Neural cell (in vitro differentiated cells): ENCODE data around the gene LRFN3. TPM values are rescaled to one million over a fixed set of nuclear protein-coding genes. Genes with fewer than 3 reads are reported as not detected.

Experiments used
- polyA plus RNA-seq: library from polyadenylated mRNA; depleted of rRNA; stranded (reverse); fragments of >200 nt; gene quantifications from 2 replicates; pipeline ENCODE4 v1.2.3, GENCODE V29; 2014
- small RNA-seq, 3 experiments: library from RNA; depleted of rRNA; stranded (forward); fragments of <200 nt; gene quantifications; one replicate each; pipeline ENCODE3, GENCODE V24; 2012

The LRFN3 gene
- polyA plus RNA-seq, 1 donor from 2014 or later, result 11.1 TPM

Small RNA genes lying within 50 kb of the gene (small RNA-seq; reads per million reads assigned to genes)
- 0 reads per million in 3 experiments for gene AF038458.1

Other genes starting within 250 kb of the LRFN3 start
- not detected in 2 replicates for gene ZBTB32, start 231.8 kb upstream of the LRFN3 start, polyA plus RNA-seq
- gene KMT2B, start 218.4 kb upstream of the LRFN3 start, polyA plus RNA-seq, result 9.0 and 15.8 TPM in 2 replicates
- 4.6 and 7.2 TPM in 2 replicates for gene IGFLR1, start 193.9 kb upstream of the LRFN3 start, polyA plus RNA-seq
- 54.7 and 57.0 TPM in 2 replicates for gene U2AF1L4, start 191.0 kb upstream of the LRFN3 start, polyA plus RNA-seq
- gene PSENEN, start 190.7 kb upstream of the LRFN3 start, polyA plus RNA-seq, result 46.2 and 46.7 TPM in 2 replicates
- gene LIN37, start 187.8 kb upstream of the LRFN3 start, polyA plus RNA-seq, result 25.7 and 37.2 TPM in 2 replicates
- not detected in 2 replicates for gene HSPB6, start 179.3 kb upstream of the LRFN3 start, polyA plus RNA-seq
- 1.2 and 1.5 TPM in 2 replicates for gene PROSER3, start 178.2 kb upstream of the LRFN3 start, polyA plus RNA-seq
- gene ARHGAP33, start 160.8 kb upstream of the LRFN3 start, polyA plus RNA-seq, result 20.5 and 46.0 TPM in 2 replicates
- gene PRODH2, start 123.5 kb upstream of the LRFN3 start, polyA plus RNA-seq, result not detected in 2 replicates
- gene NPHS1, start 83.9 kb upstream of the LRFN3 start, polyA plus RNA-seq, result 0.05 and 2.8 TPM in 2 replicates
- gene KIRREL2, start 79.5 kb upstream of the LRFN3 start, polyA plus RNA-seq, result 0.79 and 2.1 TPM in 2 replicates
- 390 and 407 TPM in 2 replicates for gene APLP1, start 67.8 kb upstream of the LRFN3 start, polyA plus RNA-seq
- gene NFKBID, start 35.8 kb upstream of the LRFN3 start, polyA plus RNA-seq, result 6.2 and 6.8 TPM in 2 replicates
- gene HCST, start 33.8 kb upstream of the LRFN3 start, polyA plus RNA-seq, result not detected in 2 replicates
- not detected in 2 replicates for gene TYROBP, start 28.1 kb upstream of the LRFN3 start, polyA plus RNA-seq
- 65.3 and 71.6 TPM in 2 replicates for gene SDHAF1, start 58.8 kb downstream of the LRFN3 start, polyA plus RNA-seq
- 0.16 and 0.19 TPM in 2 replicates for gene SYNE4, start 72.4 kb downstream of the LRFN3 start, polyA plus RNA-seq
- 45.6 and 63.2 TPM in 2 replicates for gene ALKBH6, start 77.8 kb downstream of the LRFN3 start, polyA plus RNA-seq
- 5.6 and 7.8 TPM in 2 replicates for gene CLIP3, start 96.5 kb downstream of the LRFN3 start, polyA plus RNA-seq
- 3.8 and 5.5 TPM in 2 replicates for gene THAP8, start 117.9 kb downstream of the LRFN3 start, polyA plus RNA-seq
- gene WDR62, start 118.5 kb downstream of the LRFN3 start, polyA plus RNA-seq, result 0.35 and 0.84 TPM in 2 replicates
- gene OVOL3, start 174.8 kb downstream of the LRFN3 start, polyA plus RNA-seq, result not detected in 2 replicates
- gene POLR2I, start 178.5 kb downstream of the LRFN3 start, polyA plus RNA-seq, result 159 and 169 TPM in 2 replicates
- gene TBCB, start 179.1 kb downstream of the LRFN3 start, polyA plus RNA-seq, result 640 and 643 TPM in 2 replicates
- 67.3 and 87.8 TPM in 2 replicates for gene CAPNS1, start 203.7 kb downstream of the LRFN3 start, polyA plus RNA-seq
- gene COX7A1, start 216.1 kb downstream of the LRFN3 start, polyA plus RNA-seq, result not detected in 2 replicates